Measurements from ENCODE around the gene TUBE1.

DNA sequence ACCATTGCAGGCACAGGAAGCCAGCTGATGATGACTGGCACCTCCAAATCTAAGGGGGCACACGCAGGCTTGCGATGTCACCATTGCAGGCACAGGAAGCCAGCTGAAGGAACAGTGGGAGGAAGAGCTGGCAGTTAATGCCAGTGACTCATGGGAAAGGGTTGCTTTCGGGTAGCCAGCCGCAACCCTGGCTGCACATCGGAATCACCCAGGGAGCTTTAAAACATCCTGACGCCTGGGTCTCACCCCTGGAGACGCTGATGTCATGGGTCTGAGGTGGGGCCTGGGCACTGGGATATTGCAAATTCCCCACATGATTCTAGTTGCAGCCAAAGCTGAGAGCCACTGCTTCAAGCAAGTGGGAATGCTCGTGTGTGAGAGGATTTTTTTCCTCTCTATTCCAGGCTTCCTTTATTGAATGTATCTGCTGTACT lies 49.5 kb downstream of the TUBE1 start:
- TF ChIP-seq EZH2 (IDR thresholded peaks at IDR 0.05; ENCODE audit: insufficient read depth, poor library complexity, severe bottlenecking) = no peak
- TF ChIP-seq EZH2phosphoT487 (IDR thresholded peaks at IDR 0.05; ENCODE audit: insufficient read depth, low read depth) = no peak
